Hematopoietic multipotent progenitor cell treated with erythropoietin and hydrocortisone succinate and interleukin-3 and kit ligand, for 17 days (in vitro differentiated cells): ENCODE results near the gene SLC41A3.

Experiments used
- DNase-seq: peaks from one replicate; pipeline ENCODE4 v3.0.0-alpha.2; 2015; ENCODE audit warnings: low spot score

SLC41A3 gene

GRCh38 chr3:126119976-126120375 lies 36.1 kb upstream of the SLC41A3 start:
- no peak for DNase-seq

- DNase-seq, result no peak
These were observed 35.2 kb upstream of the SLC41A3 start for GRCh38 chr3:126119008-126119675.

- no peak for DNase-seq
These were observed 34.7 kb upstream of the SLC41A3 start for GRCh38 chr3:126118591-126118990.

- no peak for DNase-seq
These were observed 33.9 kb upstream of the SLC41A3 start for GRCh38 chr3:126117786-126118185.

GRCh38 chr3:126117212-126117611 lies 33.3 kb upstream of the SLC41A3 start:
- DNase-seq, result no peak

- DNase-seq, result no peak
These were observed 32.6 kb upstream of the SLC41A3 start for GRCh38 chr3:126116526-126116925.

GRCh38 chr3:126114443-126115386 lies 30.8 kb upstream of the SLC41A3 start:
- no peak for DNase-seq

GRCh38 chr3:126113733-126114442 lies 30.0 kb upstream of the SLC41A3 start:
- no peak for DNase-seq

GRCh38 chr3:126113238-126113555 lies 29.3 kb upstream of the SLC41A3 start:
- DNase-seq, result no peak

- DNase-seq, result no peak
These were observed 28.8 kb upstream of the SLC41A3 start for GRCh38 chr3:126112531-126113237.

GRCh38 chr3:126111566-126112475 lies 27.9 kb upstream of the SLC41A3 start:
- DNase-seq, result no peak

- DNase-seq, result no peak
These were observed 27.2 kb upstream of the SLC41A3 start for GRCh38 chr3:126111126-126111551.

- DNase-seq, result no peak
These were observed 26.7 kb upstream of the SLC41A3 start for GRCh38 chr3:126110431-126111125.

GRCh38 chr3:126109880-126110235 lies 25.9 kb upstream of the SLC41A3 start:
- DNase-seq, result no peak

GRCh38 chr3:126109146-126109879 lies 25.4 kb upstream of the SLC41A3 start:
- no peak for DNase-seq

GRCh38 chr3:126108676-126109050 lies 24.7 kb upstream of the SLC41A3 start:
- DNase-seq, result no peak

GRCh38 chr3:126107957-126108675 lies 24.2 kb upstream of the SLC41A3 start:
- DNase-seq, result no peak

GRCh38 chr3:126107203-126107939 lies 23.4 kb upstream of the SLC41A3 start:
- no peak for DNase-seq
